CD8-positive, alpha-beta memory T cell (primary cell): ENCODE measurements around the gene DCX. TPM values are rescaled to one million over a fixed set of nuclear protein-coding genes. Genes with fewer than 3 reads are reported as not detected.
A peak's percentile ranks its signal among the peaks of the same experiment; 100 is the strongest.

Experiments used
- CTCF ChIA-PET: fragments of 350-600 bp; sonication (Branson Sonifier 250); formaldehyde crosslinking; loops from one replicate; lab custom pipeline; 2021; ENCODE audit warnings: antibody characterized with exemption; lab: Charles Lee
- POLR2A ChIA-PET: fragments of 350-600 bp; sonication (Branson Sonifier 250); formaldehyde crosslinking; loops from one replicate; lab custom pipeline; 2021; ENCODE audit warnings: antibody characterized with exemption; lab: Charles Lee
- DNase-seq, 5 donors: peaks; one replicate each; pipeline versions ENCODE4 v3.0.0 to v3.0.0-alpha.2; 2020 to 2022; ENCODE audit warnings: mixed read lengths in 1 of 5
- H3K27ac ChIP-seq: one replicate; pipeline ENCODE4 v1.7.0; 2013; ENCODE audit warnings: low read depth, mild to moderate bottlenecking, low read length, moderate library complexity
- H3K27me3 ChIP-seq: 2 replicates; pipeline ENCODE4 v1.7.0; 2013; ENCODE audit warnings: low read length, mild to moderate bottlenecking; ENCODE audit not compliant: insufficient read depth, poor library complexity, severe bottlenecking
- H3K36me3 ChIP-seq: 2 replicates; pipeline ENCODE4 v1.7.0; 2013; ENCODE audit warnings: mild to moderate bottlenecking, low read length, moderate library complexity; ENCODE audit not compliant: insufficient read depth
- H3K4me1 ChIP-seq: 2 replicates; pipeline ENCODE4 v1.7.0; 2013; ENCODE audit warnings: mild to moderate bottlenecking, low read length, moderate library complexity; ENCODE audit not compliant: insufficient read depth
- H3K4me3 ChIP-seq: 2 replicates; pipeline ENCODE4 v1.7.0; 2013; ENCODE audit warnings: mild to moderate bottlenecking, low read length
- H3K9me3 ChIP-seq: 2 replicates; pipeline ENCODE4 v1.7.0; 2013; ENCODE audit warnings: mild to moderate bottlenecking, low read length
- H3K27ac Mint-ChIP-seq, 8 donors: one replicate each; pipeline ENCODE4 v1.8.0; 2020 to 2021; ENCODE audit warnings: mixed read lengths in 8 of 8, mild to moderate bottlenecking in 6 of 8, inconsistent platforms in 3 of 8, moderate library complexity in 3 of 8
- H3K27me3 Mint-ChIP-seq, 2 donors: one replicate each; pipeline ENCODE4 v1.8.0; 2020 to 2021; ENCODE audit warnings: mixed read lengths in 2 of 2, mild to moderate bottlenecking in 1 of 2, moderate library complexity in 1 of 2
- H3K36me3 Mint-ChIP-seq, 3 donors: one replicate each; pipeline ENCODE4 v1.8.0; 2020 to 2021; ENCODE audit warnings: mixed read lengths in 3 of 3, inconsistent platforms in 1 of 3, mild to moderate bottlenecking in 1 of 3
- H3K4me1 Mint-ChIP-seq, 3 donors: one replicate each; pipeline ENCODE4 v1.8.0; 2020 to 2021; ENCODE audit warnings: mixed read lengths in 3 of 3, inconsistent platforms in 1 of 3, mild to moderate bottlenecking in 1 of 3
- H3K4me3 Mint-ChIP-seq, 7 donors: one replicate each; pipeline ENCODE4 v1.8.0; 2020 to 2021; ENCODE audit warnings: mixed read lengths in 7 of 7, mild to moderate bottlenecking in 6 of 7, moderate library complexity in 4 of 7, inconsistent platforms in 2 of 7
- H3K9me3 Mint-ChIP-seq, 5 donors: one replicate each; pipeline ENCODE4 v1.8.0; 2020 to 2022; ENCODE audit warnings: mixed read lengths in 5 of 5, mild to moderate bottlenecking in 3 of 5, moderate library complexity in 2 of 5, inconsistent platforms in 1 of 5
- polyA plus RNA-seq: library from polyadenylated mRNA; unstranded; fragments of 300-500 nt; fragmentation: Illumina TruSeq; gene quantifications from one replicate; pipeline ENCODE4 v1.2.3, GENCODE V29; 2021
- total RNA-seq, 2 experiments: library from RNA; stranded (reverse); gene quantifications; one replicate each; pipeline ENCODE4 v1.2.3, GENCODE V29; 2021

DCX gene
- total and polyA plus RNA-seq, 3 experiments from 2014 or later = not detected

DNA sequence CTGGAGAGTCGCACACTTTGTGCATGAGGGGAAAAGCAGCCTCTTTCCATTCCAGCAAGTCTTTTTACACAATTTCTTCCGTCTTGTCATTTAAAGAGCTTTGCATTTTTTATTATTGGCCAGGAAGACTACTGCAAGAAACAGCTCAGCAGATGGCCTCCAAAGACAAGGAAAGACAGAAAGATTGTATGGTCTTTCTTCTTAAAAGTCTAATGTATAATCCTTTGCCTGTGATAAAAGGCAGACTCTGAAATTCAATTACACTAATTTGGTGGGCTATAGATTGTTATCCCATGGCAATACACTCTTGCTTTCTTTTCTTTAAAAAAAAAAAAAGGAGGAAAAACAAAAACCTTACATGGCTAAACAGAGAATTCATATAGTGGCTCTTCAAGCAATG lies 147.6 kb downstream of the DCX start:
- ChIA-PET POLR2A (no interaction called here), CTCF (no interaction called here)
- DNase-seq = no peak
- Histone ChIP-seq H3K27ac (no peak overlapping the region), H3K27me3 (no peaks in the 10 kb centered on the region), H3K9me3 (no peaks in the 10 kb centered on the region), H3K4me1 (no peaks in the 10 kb centered on the region), H3K36me3 (no peaks in the 10 kb centered on the region), H3K4me3 (no peak overlapping the region)
- Mint-ChIP-seq H3K9me3 (no peaks in the 10 kb centered on the region), H3K27me3 (peaks cover 0 to 9% of the 10 kb centered on the region in 2 donors), H3K36me3 (no peaks in the 10 kb centered on the region), H3K27ac (no peak overlapping the region), H3K4me1 (no peaks in the 10 kb centered on the region), H3K4me3 (no peak overlapping the region)

GRCh38 chrX:111262086-111262485 lies 149.9 kb downstream of the DCX start:
- Histone ChIP-seq H3K4me3 (no peak overlapping the region), H3K27me3 (no peaks in the 10 kb centered on the region), H3K27ac (no peak overlapping the region), H3K36me3 (no peaks in the 10 kb centered on the region), H3K4me1 (no peaks in the 10 kb centered on the region), H3K9me3 (no peaks in the 10 kb centered on the region)
- ChIA-PET POLR2A (no interaction called here), CTCF (no interaction called here)
- Mint-ChIP-seq H3K4me3 (no peak overlapping the region), H3K27ac (no peak overlapping the region), H3K27me3 (peaks cover 0 to 9% of the 10 kb centered on the region in 2 donors), H3K9me3 (no peaks in the 10 kb centered on the region), H3K36me3 (no peaks in the 10 kb centered on the region), H3K4me1 (no peaks in the 10 kb centered on the region)
- no peak for DNase-seq

DNA sequence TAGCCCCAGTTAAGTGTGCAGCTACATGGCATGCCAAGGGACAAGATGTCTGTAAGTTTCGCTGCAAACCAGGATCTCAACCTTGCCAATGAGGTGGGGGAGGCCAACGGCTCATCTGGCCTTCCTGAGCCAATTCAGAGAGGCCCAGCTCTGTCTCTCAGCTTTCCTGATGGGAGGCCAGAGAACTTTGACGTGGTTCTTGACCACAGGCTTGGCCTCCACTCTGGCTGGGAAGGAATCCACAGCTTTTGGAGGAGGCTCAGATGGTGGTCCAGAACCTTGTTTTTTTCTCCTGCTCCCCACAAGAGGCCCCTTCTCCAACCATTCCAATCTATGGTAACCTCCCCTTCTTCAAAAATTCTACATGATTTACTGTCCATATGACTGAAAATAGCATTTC lies 151.5 kb downstream of the DCX start:
- ChIA-PET POLR2A (no interaction called here), CTCF (no interaction called here)
- Histone ChIP-seq H3K4me1 (no peaks in the 10 kb centered on the region), H3K27me3 (no peaks in the 10 kb centered on the region), H3K4me3 (no peak overlapping the region), H3K27ac (no peak overlapping the region), H3K36me3 (no peaks in the 10 kb centered on the region), H3K9me3 (no peaks in the 10 kb centered on the region)
- DNase-seq = no peak
- Mint-ChIP-seq H3K27me3 (peaks cover 0 to 5% of the 10 kb centered on the region in 2 donors), H3K9me3 (no peaks in the 10 kb centered on the region), H3K27ac (no peak overlapping the region), H3K36me3 (no peaks in the 10 kb centered on the region), H3K4me3 (no peak overlapping the region), H3K4me1 (no peaks in the 10 kb centered on the region)

- DNase-seq = no peak
- H3K36me3 Mint-ChIP-seq = no peaks in the 10 kb centered on the region
- H3K36me3 ChIP-seq = no peaks in the 10 kb centered on the region
- H3K27me3 ChIP-seq = no peaks in the 10 kb centered on the region
- POLR2A ChIA-PET = no interaction called here
- no peaks in the 10 kb centered on the region for H3K9me3 Mint-ChIP-seq
- CTCF ChIA-PET = no interaction called here
- no peaks in the 10 kb centered on the region for H3K9me3 ChIP-seq
- no peak overlapping the region for H3K4me3 ChIP-seq
- no peaks in the 10 kb centered on the region for H3K4me1 Mint-ChIP-seq
- H3K27ac ChIP-seq = no peak overlapping the region
- H3K4me1 ChIP-seq = no peaks in the 10 kb centered on the region
- no peak overlapping the region for H3K27ac Mint-ChIP-seq
- H3K27me3 Mint-ChIP-seq = peaks cover 0 to 5% of the 10 kb centered on the region in 2 donors
- H3K4me3 Mint-ChIP-seq = no peak overlapping the region
Measured at GRCh38 chrX:111259559-111259958, 152.4 kb downstream of the DCX start.

DNA sequence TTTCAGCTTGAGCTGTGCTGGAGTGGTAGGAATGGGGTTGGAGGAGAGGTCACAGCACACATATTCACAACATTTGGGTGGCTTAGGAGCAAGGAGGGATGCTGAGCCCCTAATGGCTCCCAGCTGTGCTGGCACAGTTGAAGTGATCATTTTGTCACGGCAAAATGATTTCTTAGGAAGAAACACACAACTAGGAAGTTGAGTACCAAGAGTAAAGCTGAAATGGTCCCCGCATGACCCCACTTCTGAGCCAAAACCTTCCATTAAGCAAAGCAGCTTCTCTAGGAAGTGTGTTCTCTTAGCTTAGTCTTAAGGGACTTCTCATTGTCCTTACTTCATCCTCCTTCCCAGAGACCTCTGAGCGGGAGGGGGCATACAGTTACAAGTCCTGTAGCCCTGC lies 154.3 kb downstream of the DCX start:
- Mint-ChIP-seq H3K9me3 (no peaks in the 10 kb centered on the region), H3K27me3 (peaks cover 0 to 7% of the 10 kb centered on the region in 2 donors), H3K4me1 (no peaks in the 10 kb centered on the region), H3K27ac (no peak overlapping the region), H3K36me3 (no peaks in the 10 kb centered on the region), H3K4me3 (peak overlapping the region in 1 of 7 donors; percentile 24)
- H3K4me1 ChIP-seq = no peaks in the 10 kb centered on the region
- H3K36me3 ChIP-seq = no peaks in the 10 kb centered on the region
- H3K4me3 ChIP-seq = no peak overlapping the region
- no peaks in the 10 kb centered on the region for H3K27me3 ChIP-seq
- no peaks in the 10 kb centered on the region for H3K9me3 ChIP-seq
- H3K27ac ChIP-seq = no peak overlapping the region
- CTCF ChIA-PET = no interaction called here
- POLR2A ChIA-PET = no interaction called here
- no peak for DNase-seq

- H3K27me3 ChIP-seq = no peaks in the 10 kb centered on the region
- Mint-ChIP-seq H3K27ac (no peak overlapping the region), H3K4me3 (no peak overlapping the region), H3K27me3 (peaks cover 6 to 8% of the 10 kb centered on the region in 2 donors), H3K4me1 (no peaks in the 10 kb centered on the region), H3K36me3 (no peaks in the 10 kb centered on the region), H3K9me3 (no peaks in the 10 kb centered on the region)
- no peaks in the 10 kb centered on the region for H3K9me3 ChIP-seq
- CTCF ChIA-PET = no interaction called here
- H3K4me3 ChIP-seq = no peak overlapping the region
- POLR2A ChIA-PET = no interaction called here
- H3K4me1 ChIP-seq = no peaks in the 10 kb centered on the region
- H3K27ac ChIP-seq = no peak overlapping the region
- H3K36me3 ChIP-seq = no peaks in the 10 kb centered on the region
- DNase-seq = no peak
Measured at GRCh38 chrX:111254896-111255693, 156.9 kb downstream of the DCX start.

DNA sequence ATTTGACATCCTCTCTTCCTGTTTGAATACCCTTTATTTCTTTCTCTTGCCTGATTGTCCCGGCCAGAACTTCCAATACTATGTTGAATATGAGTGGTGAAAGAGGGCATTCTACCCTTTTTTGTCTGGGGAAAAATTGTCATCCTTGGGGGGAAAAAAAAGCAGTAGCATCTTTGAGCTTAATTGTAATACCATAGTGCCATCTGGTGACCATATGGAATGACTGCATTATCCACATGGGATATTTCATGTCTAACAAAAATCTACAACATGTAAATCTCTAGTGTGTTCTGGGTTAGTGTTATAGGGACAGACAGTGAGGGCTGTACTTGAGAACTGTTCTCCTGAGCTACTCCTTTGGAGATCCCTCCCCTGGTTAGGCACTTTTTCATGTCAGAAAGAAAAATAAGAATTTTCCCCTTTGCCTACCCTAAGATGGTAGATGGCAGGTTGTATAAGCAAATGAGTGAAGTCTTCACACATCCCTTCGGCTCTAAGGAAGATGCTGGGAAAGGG lies 167.7 kb downstream of the DCX start:
- no peak for DNase-seq
- Mint-ChIP-seq H3K9me3 (no peaks in the 10 kb centered on the region), H3K4me1 (no peaks in the 10 kb centered on the region), H3K36me3 (no peaks in the 10 kb centered on the region), H3K27me3 (peaks cover 10 to 11% of the 10 kb centered on the region in 2 donors), H3K4me3 (no peak overlapping the region), H3K27ac (no peak overlapping the region)
- H3K27me3 ChIP-seq = no peaks in the 10 kb centered on the region
- H3K36me3 ChIP-seq = no peaks in the 10 kb centered on the region
- H3K4me1 ChIP-seq = no peaks in the 10 kb centered on the region
- CTCF ChIA-PET = no interaction called here
- H3K27ac ChIP-seq = no peak overlapping the region
- POLR2A ChIA-PET = no interaction called here
- no peak overlapping the region for H3K4me3 ChIP-seq
- H3K9me3 ChIP-seq = no peaks in the 10 kb centered on the region
